ENCODE measurements around the gene YY1AP1. TPM values are rescaled to one million over a fixed set of nuclear protein-coding genes. Genes with fewer than 3 reads are reported as not detected.

YY1AP1 gene
- total and polyA plus RNA-seq, 4 donors, result 79.6 to 267 (median 97.2) TPM

Other genes starting within 250 kb of the YY1AP1 start
- 10 to 100 TPM; 56.1 to 65.9 TPM for gene ASH1L, start 126.0 kb downstream of the YY1AP1 start, total RNA-seq
- gene ASH1L, start 126.0 kb downstream of the YY1AP1 start, polyA plus RNA-seq (ENCODE audit: insufficient read length in 2 of 2), result 10 to 100 TPM; 35.9 TPM
- gene MSTO1, start 78.6 kb downstream of the YY1AP1 start, total RNA-seq, result 10 to 100 TPM; 26.9 to 42.5 TPM
- 10 to 100 TPM; 68.9 to 98.3 TPM for gene MSTO1, start 78.6 kb downstream of the YY1AP1 start, polyA plus RNA-seq (ENCODE audit: insufficient read length in 2 of 2)
- gene DAP3, start 317 bp upstream of the YY1AP1 start, total RNA-seq, result 10 to 100 TPM; 50.9 to 54.1 TPM
- gene DAP3, start 317 bp upstream of the YY1AP1 start, polyA plus RNA-seq (ENCODE audit: insufficient read length in 2 of 2), result 100 to 1,000 TPM in 1 of 2 donors, 10 to 100 TPM in 1; 98.9 to 114 TPM
- gene GON4L, start 168.4 kb upstream of the YY1AP1 start, total RNA-seq, result 10 to 100 TPM; 44.8 to 51.1 TPM
- gene GON4L, start 168.4 kb upstream of the YY1AP1 start, polyA plus RNA-seq (ENCODE audit: insufficient read length in 2 of 2), result 10 to 100 TPM; 42.2 to 56.7 TPM
- gene SYT11, start 170.8 kb upstream of the YY1AP1 start, total RNA-seq, result 100 to 1,000 TPM; 118 to 384 TPM
- gene SYT11, start 170.8 kb upstream of the YY1AP1 start, polyA plus RNA-seq (ENCODE audit: insufficient read length in 2 of 2), result 100 to 1,000 TPM; 266 to 310 TPM
- 10 to 100 TPM; 42.9 to 47.6 TPM for gene RIT1, start 222.6 kb upstream of the YY1AP1 start, total RNA-seq
- gene RIT1, start 222.6 kb upstream of the YY1AP1 start, polyA plus RNA-seq (ENCODE audit: insufficient read length in 2 of 2), result 10 to 100 TPM; 34.0 to 44.3 TPM
- 10 to 100 TPM; 31.5 to 40.1 TPM for gene KHDC4, start 245.6 kb upstream of the YY1AP1 start, total RNA-seq
- gene KHDC4, start 245.6 kb upstream of the YY1AP1 start, polyA plus RNA-seq (ENCODE audit: insufficient read length in 2 of 2), result 10 to 100 TPM; 42.3 to 53.5 TPM

Measured in spinal cord (tissue), 4 donors.